Measurements from ENCODE around the gene GALNT15.

- TF ChIP-seq TAF1 (IDR thresholded peaks at IDR 0.05; ENCODE audit: low read depth) (no peak), RAD21 (IDR thresholded peaks at IDR 0.05; ENCODE audit: low read depth) (no peak), MAX (IDR thresholded peaks at IDR 0.05) (no peak), EP300 (IDR thresholded peaks at IDR 0.05; ENCODE audit: borderline replicate concordance) (no peak), REST (IDR thresholded peaks at IDR 0.05; ENCODE audit: low read depth) (no peak), CEBPB (IDR thresholded peaks at IDR 0.05) (no peak), TEAD4 (IDR thresholded peaks at IDR 0.05) (no peak), CREB1 (IDR thresholded peaks at IDR 0.05; ENCODE audit: low read depth) (no peak), ZBTB7A (IDR thresholded peaks at IDR 0.05; ENCODE audit: low read depth) (no peak), FOXM1 (IDR thresholded peaks at IDR 0.05; ENCODE audit: borderline replicate concordance, low read depth) (no peak), EGR1 (IDR thresholded peaks at IDR 0.05) (no peak), TCF12 (IDR thresholded peaks at IDR 0.05; ENCODE audit: low read depth) (no peak), NFIC (IDR thresholded peaks at IDR 0.05) (no peak), YY1 (IDR thresholded peaks at IDR 0.05; ENCODE audit: low read depth) (no peak)
These were observed 90.9 kb downstream of the GALNT15 start for GRCh38 chr3:16265455-16265786.

Data from Ishikawa (cell line).